AG04450 (cell line): ENCODE measurements around the gene ZNF322. TPM values are rescaled to one million over a fixed set of nuclear protein-coding genes. Genes with fewer than 3 reads are reported as not detected.

Experiments used
- CTCF ChIA-PET: fragments of 300-600, 350-600 bp; formaldehyde crosslinking; extraction: SDS; loops from one replicate; lab custom pipeline; 2022; ENCODE audit warnings: antibody characterized with exemption, inconsistent platforms; lab: Charles Lee
- POLR2A ChIA-PET: fragments of 350-600 bp; formaldehyde crosslinking; extraction: SDS; loops from one replicate; lab custom pipeline; 2021; ENCODE audit warnings: antibody characterized with exemption, inconsistent platforms; lab: Yijun Ruan, JAX
- DNase-seq: peaks from one replicate; pipeline ENCODE4 v3.0.0-alpha.2; 2011; ENCODE audit warnings: low read depth, low spot score
- H3K27ac ChIP-seq: one replicate; pipeline ENCODE4 v1.5.1; 2012; ENCODE audit warnings: low read depth, low read length, control low read depth
- H3K27me3 ChIP-seq: one replicate; pipeline ENCODE4 v1.6.0; 2012; ENCODE audit warnings: low read length; ENCODE audit not compliant: control insufficient read depth, insufficient read depth
- H3K4me3 ChIP-seq: 2 replicates; pipeline ENCODE4 v1.5.1; 2011; ENCODE audit warnings: mild to moderate bottlenecking, low read depth, low read length, control low read depth
- H3K9me3 ChIP-seq: 2 replicates; pipeline ENCODE4 v1.5.1; 2012; ENCODE audit warnings: low read length; ENCODE audit not compliant: control insufficient read depth, insufficient read depth
- polyA plus RNA-seq: library from polyadenylated mRNA; depleted of rRNA; stranded (reverse); fragments of >200 nt; gene quantifications from 2 replicates; pipeline ENCODE4 v1.2.3, GENCODE V29; 2011
- TF ChIP-seq, protein P1 (sequence below): IDR thresholded peaks from 2 replicates; pipeline ENCODE4 v1.5.1; 2011; ENCODE audit warnings: low read depth, low read length, control low read depth, inconsistent platforms

Gene ZNF322
- polyA plus RNA-seq, 1 experiment, result 19.5 TPM

DNA sequence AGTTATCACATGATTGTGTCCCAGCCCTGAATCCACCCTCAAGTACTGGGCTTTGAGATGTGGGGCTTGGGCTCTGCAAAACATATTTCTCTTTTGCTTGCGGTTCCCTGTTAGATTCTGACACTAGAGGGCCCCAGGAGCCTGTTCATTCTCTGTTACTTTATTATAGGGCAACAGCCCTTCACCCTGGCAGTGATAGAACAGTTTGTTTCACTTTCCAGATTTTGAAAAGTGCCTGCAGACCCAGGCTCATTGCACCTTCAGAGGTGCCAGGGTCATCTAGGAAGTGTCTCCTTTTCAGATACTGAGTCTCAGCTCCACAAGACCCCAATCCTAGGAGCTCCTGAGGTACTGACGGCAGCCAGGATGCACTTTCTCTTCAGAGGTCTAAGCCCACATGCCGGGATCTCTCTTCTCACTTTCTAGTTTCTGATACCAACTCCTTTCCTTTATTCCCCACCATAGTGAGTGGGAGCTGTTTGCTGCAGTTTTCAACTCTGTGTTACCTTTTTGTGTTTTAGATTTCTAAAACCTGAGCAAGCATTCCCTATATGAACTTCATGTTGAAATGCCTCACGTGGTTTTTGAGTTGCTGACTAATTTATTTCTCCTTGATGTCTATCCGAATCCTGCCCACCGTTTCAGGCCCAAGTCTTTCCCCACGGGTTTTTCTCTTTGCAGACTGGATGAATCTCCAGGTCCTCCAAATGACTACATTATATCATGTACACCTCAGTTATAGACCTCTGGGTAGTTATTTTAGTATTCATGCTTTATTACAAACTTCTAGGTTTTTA, 51.9 kb downstream of the ZNF322 start:
- Histone ChIP-seq H3K4me3 (peak overlapping the region; percentile 39), H3K27me3 (peaks cover 16% of the 10 kb centered on the region), H3K27ac (no peak overlapping the region), H3K9me3 (no peaks in the 10 kb centered on the region)
- ChIA-PET CTCF (interaction anchor here (0.6 to 4.1 kb wide), 15 partner anchors 12 to 1098 kb away, joined by 3 to 59 read pairs (median 4); partner anchors contain the start of gene ABT1), POLR2A (no interaction called here)
- peak; percentile 24 for DNase-seq
- TF ChIP-seq, protein P1, sequence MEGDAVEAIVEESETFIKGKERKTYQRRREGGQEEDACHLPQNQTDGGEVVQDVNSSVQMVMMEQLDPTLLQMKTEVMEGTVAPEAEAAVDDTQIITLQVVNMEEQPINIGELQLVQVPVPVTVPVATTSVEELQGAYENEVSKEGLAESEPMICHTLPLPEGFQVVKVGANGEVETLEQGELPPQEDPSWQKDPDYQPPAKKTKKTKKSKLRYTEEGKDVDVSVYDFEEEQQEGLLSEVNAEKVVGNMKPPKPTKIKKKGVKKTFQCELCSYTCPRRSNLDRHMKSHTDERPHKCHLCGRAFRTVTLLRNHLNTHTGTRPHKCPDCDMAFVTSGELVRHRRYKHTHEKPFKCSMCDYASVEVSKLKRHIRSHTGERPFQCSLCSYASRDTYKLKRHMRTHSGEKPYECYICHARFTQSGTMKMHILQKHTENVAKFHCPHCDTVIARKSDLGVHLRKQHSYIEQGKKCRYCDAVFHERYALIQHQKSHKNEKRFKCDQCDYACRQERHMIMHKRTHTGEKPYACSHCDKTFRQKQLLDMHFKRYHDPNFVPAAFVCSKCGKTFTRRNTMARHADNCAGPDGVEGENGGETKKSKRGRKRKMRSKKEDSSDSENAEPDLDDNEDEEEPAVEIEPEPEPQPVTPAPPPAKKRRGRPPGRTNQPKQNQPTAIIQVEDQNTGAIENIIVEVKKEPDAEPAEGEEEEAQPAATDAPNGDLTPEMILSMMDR, result peak; percentile 91

DNA sequence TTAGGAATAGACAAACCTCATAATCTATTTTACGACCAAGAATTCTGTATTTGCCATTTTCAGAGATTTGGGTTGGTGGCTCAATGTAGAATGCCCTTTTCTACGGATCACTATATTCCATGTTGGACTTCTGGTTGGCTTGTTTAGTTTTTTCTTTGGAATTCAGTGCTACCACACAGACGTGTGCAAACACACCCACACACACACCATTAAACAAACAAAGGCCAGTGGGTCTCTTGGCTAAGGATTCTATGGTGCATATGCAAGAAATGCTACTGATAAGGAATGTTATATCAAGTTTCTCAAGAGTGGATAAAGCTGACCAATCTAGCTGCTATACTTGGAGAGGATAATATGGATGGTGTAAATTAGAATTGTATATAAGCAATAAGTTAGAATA, 54.7 kb downstream of the ZNF322 start:
- Histone ChIP-seq H3K27me3 (no peaks in the 10 kb centered on the region), H3K4me3 (no peak overlapping the region), H3K9me3 (no peaks in the 10 kb centered on the region), H3K27ac (no peak overlapping the region)
- TF ChIP-seq, protein P1, result no peak
- no peak for DNase-seq
- POLR2A ChIA-PET, result no interaction called here
- CTCF ChIA-PET, result no interaction called here

DNA sequence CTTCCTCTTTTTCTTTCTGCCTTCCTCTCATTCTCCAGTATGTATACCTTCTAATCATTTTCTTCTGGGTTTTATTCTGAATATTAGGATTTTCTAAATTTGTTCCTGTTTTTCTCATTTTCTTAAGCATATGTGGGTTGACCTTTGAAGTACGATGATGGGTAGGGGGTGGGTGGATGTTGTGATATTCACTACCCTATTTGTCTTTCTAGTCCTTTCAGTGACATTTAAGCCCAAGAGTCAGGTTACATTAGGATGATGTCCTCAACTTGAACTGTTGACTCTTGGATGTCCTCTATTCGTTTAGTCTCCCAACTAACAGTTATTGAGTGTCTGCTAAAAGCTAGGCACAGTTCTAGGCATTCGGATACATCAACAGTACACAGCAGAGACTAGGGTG, 55.5 kb downstream of the ZNF322 start:
- Histone ChIP-seq H3K27me3 (no peaks in the 10 kb centered on the region), H3K4me3 (no peak overlapping the region), H3K9me3 (no peaks in the 10 kb centered on the region), H3K27ac (no peak overlapping the region)
- no peak for DNase-seq
- ChIA-PET POLR2A (no interaction called here), CTCF (no interaction called here)
- TF ChIP-seq, protein P1, result no peak

DNA sequence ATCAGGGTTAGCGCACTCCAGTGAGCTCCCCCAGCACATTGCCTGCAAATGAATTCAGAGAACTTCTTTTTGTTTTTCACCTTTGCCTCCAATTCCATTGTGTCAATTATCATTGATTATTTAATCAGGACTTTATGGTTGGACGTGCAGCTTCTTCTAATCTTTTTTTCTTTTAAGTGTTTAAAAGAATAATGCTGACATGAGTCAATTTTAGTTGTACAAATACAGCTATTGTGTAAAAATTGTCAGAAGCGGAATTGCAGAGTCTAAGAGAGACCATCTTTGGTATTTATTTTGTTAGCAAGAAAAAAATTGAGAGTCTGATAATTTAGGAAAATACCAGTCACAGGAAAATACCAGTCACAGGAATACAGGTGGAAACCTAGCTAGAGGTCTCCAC, 57.3 kb downstream of the ZNF322 start:
- POLR2A ChIA-PET, result no interaction called here
- H3K27me3 ChIP-seq, result no peaks in the 10 kb centered on the region
- no peak for DNase-seq

DNA sequence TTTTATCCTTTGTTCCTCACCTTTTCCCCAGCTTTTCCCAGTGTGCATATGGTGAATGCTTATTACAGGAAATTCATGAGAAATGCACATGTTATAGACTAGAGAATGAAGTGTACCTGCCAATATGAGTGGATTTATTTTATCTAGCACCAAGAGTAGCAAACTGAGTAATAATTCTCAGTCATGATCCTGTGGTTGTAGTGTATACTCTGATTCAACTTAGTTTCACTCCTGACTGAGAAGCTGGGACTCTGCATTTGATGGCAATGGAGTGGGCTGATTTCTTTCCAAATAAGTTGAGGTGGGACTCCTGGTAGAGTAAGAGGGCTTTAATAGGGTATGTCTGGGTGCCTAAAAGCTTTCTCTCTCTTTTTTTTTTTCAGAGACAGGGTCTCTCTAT, 58.8 kb downstream of the ZNF322 start:
- Histone ChIP-seq H3K9me3 (no peaks in the 10 kb centered on the region; the same call in 1 of the 2 replicates), H3K27me3 (no peaks in the 10 kb centered on the region), H3K27ac (no peak overlapping the region), H3K4me3 (no peak overlapping the region)
- ChIA-PET POLR2A (interaction anchor here (0.8 kb wide), 1 partner anchor 25 kb away, joined by 4 read pairs; no protein-coding TSS in a partner anchor), CTCF (interaction anchor here (1.1 to 1.7 kb wide), 2 partner anchors 478 to 526 kb away, joined by 5 to 6 read pairs; no protein-coding TSS in a partner anchor)
- DNase-seq, result no peak
- TF ChIP-seq, protein P1, result no peak

More for the DNA sequence above, 57.3 kb downstream of the ZNF322 start:
- CTCF ChIA-PET, result interaction anchor here (1.1 kb wide), 1 partner anchor 477 kb away, joined by 7 read pairs; no protein-coding TSS in a partner anchor
- H3K27ac ChIP-seq, result no peak overlapping the region
- TF ChIP-seq, protein P1, result no peak
- no peaks in the 10 kb centered on the region; the same call in 1 of the 2 replicates for H3K9me3 ChIP-seq
- no peak overlapping the region for H3K4me3 ChIP-seq
